ENCODE data around the gene PSMD13.
A peak's percentile ranks its signal among the peaks of the same experiment; 100 is the strongest.

Gene PSMD13

GRCh38 chr11:290621-291231, 54.0 kb downstream of the PSMD13 start:
- no peak for DNase-seq

GRCh38 chr11:291281-292210, 54.8 kb downstream of the PSMD13 start:
- no peak for DNase-seq

- no peak for DNase-seq
Observed at GRCh38 chr11:292211-293121, 55.7 kb downstream of the PSMD13 start.

- no peak for DNase-seq
Observed at GRCh38 chr11:293271-293851, 56.6 kb downstream of the PSMD13 start.

GRCh38 chr11:293852-294661, 57.3 kb downstream of the PSMD13 start:
- no peak for DNase-seq

- DNase-seq = no peak
Observed at GRCh38 chr11:294780-295179, 58.0 kb downstream of the PSMD13 start.

GRCh38 chr11:295351-296170, 58.8 kb downstream of the PSMD13 start:
- no peak for DNase-seq

GRCh38 chr11:296171-297050, 59.6 kb downstream of the PSMD13 start:
- no peak for DNase-seq

GRCh38 chr11:297051-297585, 60.3 kb downstream of the PSMD13 start:
- no peak for DNase-seq

- DNase-seq = peak; percentile 68
Observed at GRCh38 chr11:297586-298405, 61.0 kb downstream of the PSMD13 start.

- DNase-seq = no peak
Observed at GRCh38 chr11:298406-299065, 61.8 kb downstream of the PSMD13 start.

GRCh38 chr11:299081-299891, 62.5 kb downstream of the PSMD13 start, which contains the start of gene IFITM5:
TSS of gene IFITM5 (minus strand) at chr11:299526. CDS start at chr11:299490, 36 bp downstream.
- DNase-seq = no peak

- DNase-seq = no peak
Observed at GRCh38 chr11:299951-300735, 63.4 kb downstream of the PSMD13 start.

Data from stimulated activated CD8-positive, alpha-beta memory T cell treated with anti-CD3 and anti-CD28 coated beads, Interleukin-4, amount 100 ng/mL, for 48 hours (primary cell).